Neural cell (in vitro differentiated cells): Measurements from ENCODE around the gene LRRC72.

Experiments used
- MXI1 ChIP-seq: fragments of 450-650 bp; conservative IDR thresholded peaks from 2 replicates; pipeline ENCODE4 v1.6.1; 2014; ENCODE audit warnings: antibody characterized with exemption, mild to moderate bottlenecking; ENCODE audit not compliant: poor library complexity, severe bottlenecking
- POLR2AphosphoS5 ChIP-seq: IDR thresholded peaks from 2 replicates; pipeline ENCODE4 v1.6.1; 2012
- RAD21 ChIP-seq: fragments of 450-650 bp; conservative IDR thresholded peaks from 2 replicates; pipeline ENCODE4 v1.6.1; 2014; ENCODE audit warnings: antibody characterized with exemption, mild to moderate bottlenecking, moderate library complexity
- SMC3 ChIP-seq: fragments of 450-650 bp; conservative IDR thresholded peaks from 2 replicates; pipeline ENCODE4 v1.6.1; 2014; ENCODE audit warnings: antibody characterized with exemption, mild to moderate bottlenecking, moderate library complexity; ENCODE audit not compliant: poor library complexity
- TF ChIP-seq, protein P1 (sequence below): fragments of 450-650 bp; IDR thresholded peaks from 2 replicates; pipeline ENCODE4 v1.5.1; 2014; ENCODE audit warnings: antibody characterized with exemption, mild to moderate bottlenecking, moderate library complexity; ENCODE audit not compliant: poor library complexity, severe bottlenecking

DNA sequence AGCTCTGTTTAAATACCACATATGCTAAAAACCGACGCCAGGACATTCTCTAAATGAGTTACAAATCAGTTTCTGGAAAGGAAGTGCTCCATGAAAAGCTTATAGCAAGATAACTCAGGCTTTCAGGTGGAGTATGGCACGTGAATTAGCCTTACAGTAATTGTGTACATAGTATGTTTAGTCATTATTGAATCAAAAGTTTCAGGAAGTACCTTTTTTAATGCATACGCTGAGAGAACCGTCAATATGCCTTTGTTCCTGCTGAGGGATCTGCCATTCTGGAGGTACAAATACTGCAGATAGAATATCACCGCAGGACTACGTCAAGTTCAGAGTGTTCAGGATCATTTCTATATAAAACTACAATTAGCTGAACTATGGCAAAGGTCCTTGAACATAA lies 73.2 kb downstream of the LRRC72 start:
- TF ChIP-seq MXI1: no peak
- TF ChIP-seq, protein P1, sequence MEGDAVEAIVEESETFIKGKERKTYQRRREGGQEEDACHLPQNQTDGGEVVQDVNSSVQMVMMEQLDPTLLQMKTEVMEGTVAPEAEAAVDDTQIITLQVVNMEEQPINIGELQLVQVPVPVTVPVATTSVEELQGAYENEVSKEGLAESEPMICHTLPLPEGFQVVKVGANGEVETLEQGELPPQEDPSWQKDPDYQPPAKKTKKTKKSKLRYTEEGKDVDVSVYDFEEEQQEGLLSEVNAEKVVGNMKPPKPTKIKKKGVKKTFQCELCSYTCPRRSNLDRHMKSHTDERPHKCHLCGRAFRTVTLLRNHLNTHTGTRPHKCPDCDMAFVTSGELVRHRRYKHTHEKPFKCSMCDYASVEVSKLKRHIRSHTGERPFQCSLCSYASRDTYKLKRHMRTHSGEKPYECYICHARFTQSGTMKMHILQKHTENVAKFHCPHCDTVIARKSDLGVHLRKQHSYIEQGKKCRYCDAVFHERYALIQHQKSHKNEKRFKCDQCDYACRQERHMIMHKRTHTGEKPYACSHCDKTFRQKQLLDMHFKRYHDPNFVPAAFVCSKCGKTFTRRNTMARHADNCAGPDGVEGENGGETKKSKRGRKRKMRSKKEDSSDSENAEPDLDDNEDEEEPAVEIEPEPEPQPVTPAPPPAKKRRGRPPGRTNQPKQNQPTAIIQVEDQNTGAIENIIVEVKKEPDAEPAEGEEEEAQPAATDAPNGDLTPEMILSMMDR: no peak
- no peak for TF ChIP-seq RAD21
- TF ChIP-seq SMC3: no peak
- no peak for TF ChIP-seq POLR2AphosphoS5
